Erythroblast (primary cell): ENCODE results near the gene PCGF2.

Experiments used
- GATA1 ChIP-seq: IDR thresholded peaks from 2 replicates; pipeline ENCODE4 v1.6.1; 2011; ENCODE audit warnings: low read depth, mild to moderate bottlenecking, control low read depth, low read length, moderate library complexity
- POLR2A ChIP-seq: IDR thresholded peaks from 2 replicates; pipeline ENCODE4 v1.6.1; 2011; ENCODE audit warnings: mild to moderate bottlenecking, low read length

DNA sequence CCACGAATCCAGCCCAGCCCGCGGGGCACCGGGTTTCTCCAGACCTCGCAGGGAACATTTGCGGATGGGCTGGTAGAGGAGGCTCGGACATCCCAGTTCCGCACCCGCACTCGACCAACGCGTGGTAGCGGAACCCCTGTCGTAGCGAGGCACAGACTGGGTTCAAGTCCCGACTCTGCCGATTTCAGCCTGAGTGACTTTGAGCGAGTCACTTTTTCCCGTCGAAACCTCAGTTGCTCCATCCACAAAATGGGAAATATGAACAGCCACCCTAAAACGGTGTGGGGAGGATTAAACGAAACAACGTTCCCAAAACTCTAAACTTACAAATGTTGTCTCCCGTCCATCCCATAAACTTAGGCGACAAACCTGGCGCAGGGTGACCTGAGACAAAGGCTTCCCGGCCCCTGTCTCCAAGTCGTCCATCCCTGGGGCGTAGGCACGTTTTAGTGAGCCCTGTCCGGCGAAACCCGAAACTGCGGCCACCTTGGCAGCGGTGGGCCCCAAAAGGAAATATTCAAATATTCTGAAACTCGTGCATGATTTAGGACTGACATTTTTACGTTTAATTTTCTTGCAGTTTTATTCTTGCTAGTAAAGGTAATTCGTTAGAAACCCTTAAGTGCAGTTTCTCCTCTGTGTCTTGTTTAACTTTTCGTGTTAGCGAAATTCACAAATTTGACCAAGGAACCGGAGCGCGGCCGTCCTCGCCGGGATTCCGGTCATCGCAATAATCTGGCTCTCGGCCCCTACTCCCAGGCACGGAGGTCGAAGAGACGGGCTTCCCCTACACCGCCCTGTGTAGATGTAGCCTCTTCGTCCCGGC is 45.0 kb downstream of the PCGF2 start:
- TF ChIP-seq POLR2A (no peak), GATA1 (no peak)
